Adipose tissue (tissue), 3 donors: ENCODE results near the gene KLK7. TPM values are rescaled to one million over a fixed set of nuclear protein-coding genes. Genes with fewer than 3 reads are reported as not detected.

ENCODE experiments used
- H3K27ac ChIP-seq: one replicate; pipeline ENCODE4 v1.5.1; 2013; ENCODE audit warnings: low read depth, low read length
- WGBS, 3 donors: extraction: QIAGEN DNeasy Blood & Tissue Kit; methylation state at CpG; one replicate each; pipeline ENCODE4 v1.1.7; 2013; 5-methylcytosine and 5-hydroxymethylcytosine counted together
- polyA plus RNA-seq, 3 donors: library from polyadenylated mRNA; stranded (reverse); fragments of 200-250 nt; gene quantifications; one replicate each; pipeline ENCODE4 v1.2.3, GENCODE V29; 2013
- donor health status: healthy with polysubstance abuse.
- donor health status: Bipolar disorder and iron deficiency.
- donor health status: healthy.

The KLK7 gene
- polyA plus RNA-seq: 1 to 10 TPM in 1 of 3 donors, under 1 TPM in 2; 0.03 to 1.3 (median 0.86) TPM

DNA sequence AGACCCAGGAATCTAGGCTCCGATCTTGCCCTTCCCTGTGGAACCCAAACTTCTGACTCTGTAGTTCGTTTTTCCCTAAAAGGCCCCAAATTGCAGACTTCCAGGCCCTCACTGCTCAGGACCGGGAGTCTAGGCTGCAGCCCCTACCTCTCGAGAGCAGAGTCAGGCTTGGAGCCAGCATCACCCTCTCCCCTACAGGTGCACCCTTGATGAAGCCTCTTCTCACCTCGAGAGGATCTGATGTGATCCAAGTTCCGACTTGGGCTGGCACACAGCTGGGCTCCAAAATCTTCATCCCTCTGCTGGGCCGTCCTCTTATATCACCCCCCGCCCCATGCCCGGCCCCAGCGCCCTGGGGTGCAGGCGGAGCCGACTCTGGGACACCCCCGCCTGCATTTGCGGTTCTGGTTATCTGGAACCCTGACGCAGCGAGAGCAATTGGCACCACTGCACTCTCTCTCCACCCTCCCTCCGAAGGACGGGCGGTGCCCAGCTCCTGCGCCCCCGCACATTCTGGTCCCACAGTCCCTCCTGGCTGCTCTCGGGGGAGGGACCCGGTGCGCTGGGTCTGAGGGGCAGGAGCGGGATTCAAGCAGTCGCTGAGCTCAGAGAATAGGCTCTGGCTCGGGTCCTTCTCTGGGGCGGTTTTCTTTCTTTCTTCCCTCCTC is at the start of gene KLK7:
Gene KLK7, minus strand, starts transcription at position 293 of the 668 bp plus-strand sequence. CDS start 1,518 bp downstream, outside the sequence.
- H3K27ac ChIP-seq: no peak within 1 kb of the TSS

DNA sequence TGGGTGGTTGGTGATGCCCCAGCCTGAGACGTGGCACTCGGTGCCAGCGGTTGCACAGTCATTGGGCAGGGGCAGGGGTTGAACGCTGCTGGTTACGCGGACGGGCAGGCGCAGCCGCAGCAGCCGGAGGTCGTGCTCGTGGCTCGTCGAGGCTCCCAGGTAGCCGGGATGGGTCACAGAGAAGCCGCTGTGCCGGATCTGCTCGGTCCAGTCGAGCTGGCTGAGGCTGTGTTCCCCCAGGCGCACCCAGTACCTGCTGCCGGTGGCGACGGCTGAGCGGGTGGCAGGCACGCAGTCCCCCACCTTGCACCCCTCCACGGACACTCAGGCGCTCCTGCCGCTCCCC is 48.1 kb upstream of the KLK7 start:
- 90 to 95% (median 91%) methylated on average over 19 to 28 of the region's 28 CpGs for WGBS, 3 donors
- H3K27ac ChIP-seq: no peak overlapping the region

More for the DNA sequence above, at the start of gene KLK7:
- 9 to 23% (median 17%) methylated on average over 26 to 28 of the region's 28 CpGs for WGBS, 3 donors

DNA sequence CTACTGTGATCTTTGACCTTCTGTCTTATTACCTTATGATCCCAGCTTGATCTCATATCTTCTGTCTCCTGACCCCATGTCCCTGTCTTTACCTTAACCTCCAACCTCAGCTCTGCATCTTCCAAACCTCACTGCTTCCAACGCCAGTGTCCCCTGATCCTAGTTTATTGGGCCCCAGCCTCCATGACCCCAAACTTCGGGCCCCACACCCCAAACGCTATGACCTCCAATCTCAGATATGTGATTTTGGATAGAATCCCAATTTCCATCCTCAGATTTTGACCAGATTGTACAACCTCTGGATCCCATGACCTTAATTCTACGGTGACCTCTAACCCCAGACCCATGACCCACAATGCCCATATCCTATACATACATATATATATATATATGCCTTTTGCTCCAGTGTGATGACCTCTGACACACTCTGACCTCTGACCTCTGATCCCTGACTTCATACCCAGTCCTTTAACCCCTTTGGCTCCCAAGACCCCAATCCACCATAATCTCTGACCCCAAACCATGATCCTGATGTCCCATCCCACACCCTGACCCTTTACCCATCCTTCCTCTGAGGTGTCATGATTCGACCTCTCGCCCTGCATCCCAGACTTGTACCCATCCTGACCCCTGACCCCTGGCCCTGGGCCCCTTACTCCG is 47.6 kb upstream of the KLK7 start:
- 83 to 87% (median 86%) methylated on average over 7 of the region's 7 CpGs for WGBS, 3 donors
- H3K27ac ChIP-seq: no peak overlapping the region

DNA sequence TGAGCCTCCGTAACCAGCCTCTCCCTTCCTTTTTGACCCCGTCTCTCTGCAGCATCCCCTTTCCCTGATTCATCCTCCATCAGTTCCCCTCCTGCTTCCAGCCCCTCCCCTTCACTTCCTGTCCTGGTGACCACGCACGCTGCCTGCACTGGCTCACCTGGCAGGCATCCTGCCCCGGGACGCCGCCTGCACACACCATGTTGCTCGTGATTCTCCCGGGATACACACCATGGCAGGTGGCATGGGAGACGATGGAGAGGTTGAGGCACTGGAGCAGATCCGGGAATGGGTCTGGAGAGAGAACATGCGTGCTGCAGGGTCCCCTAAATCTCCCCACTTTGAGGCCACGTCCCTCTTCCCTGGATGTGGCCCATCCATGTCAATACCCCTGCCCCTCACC is 46.9 kb upstream of the KLK7 start:
- no peak overlapping the region for H3K27ac ChIP-seq
- WGBS, 3 donors: 66 to 87% (median 69%) methylated on average over 13 of the region's 13 CpGs

DNA sequence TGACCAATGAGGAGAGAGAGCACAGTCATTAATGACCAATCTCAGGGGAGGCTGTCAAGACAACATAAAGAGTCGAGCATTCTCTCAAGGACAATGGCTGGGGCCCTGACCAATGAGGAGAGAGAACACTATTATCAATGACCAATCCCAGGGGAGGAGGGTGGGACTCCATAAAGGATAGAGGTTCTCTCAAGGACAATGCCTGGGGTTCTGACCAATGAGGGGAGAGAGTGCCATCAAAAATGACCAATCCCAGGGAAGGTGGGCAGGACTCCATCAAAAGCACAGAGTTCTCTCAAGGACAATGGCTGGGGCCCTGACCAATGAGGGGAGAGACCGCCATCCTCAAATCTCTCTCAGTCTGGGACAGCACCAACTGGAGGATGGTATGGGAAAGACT is 46.0 kb upstream of the KLK7 start:
- 74 to 86% (median 78%) methylated on average over 2 of the region's 2 CpGs for WGBS, 3 donors
- H3K27ac ChIP-seq: no peak overlapping the region

DNA sequence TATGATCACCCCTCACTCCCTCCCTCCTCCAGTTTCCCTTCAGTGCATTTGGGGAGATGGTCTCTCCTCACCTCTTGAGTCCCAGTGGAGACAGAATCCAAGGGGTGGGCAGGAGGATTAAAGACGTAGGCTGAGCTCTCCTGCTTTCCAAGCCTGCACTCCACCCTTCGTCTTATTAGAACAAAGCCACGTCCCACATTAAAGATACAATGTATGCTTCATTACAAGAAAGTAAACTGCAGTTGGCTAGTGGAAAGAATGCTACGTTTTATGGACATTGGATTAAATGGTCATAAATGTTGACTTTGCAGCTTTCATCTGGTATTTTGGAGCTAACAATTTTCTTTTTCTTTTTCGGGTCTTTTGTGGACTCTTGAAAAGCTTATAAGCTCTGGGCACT is 44.2 kb upstream of the KLK7 start:
- no peak overlapping the region for H3K27ac ChIP-seq
- WGBS, 3 donors: 52 to 67% (median 61%) methylated on average over 5 of the region's 5 CpGs

DNA sequence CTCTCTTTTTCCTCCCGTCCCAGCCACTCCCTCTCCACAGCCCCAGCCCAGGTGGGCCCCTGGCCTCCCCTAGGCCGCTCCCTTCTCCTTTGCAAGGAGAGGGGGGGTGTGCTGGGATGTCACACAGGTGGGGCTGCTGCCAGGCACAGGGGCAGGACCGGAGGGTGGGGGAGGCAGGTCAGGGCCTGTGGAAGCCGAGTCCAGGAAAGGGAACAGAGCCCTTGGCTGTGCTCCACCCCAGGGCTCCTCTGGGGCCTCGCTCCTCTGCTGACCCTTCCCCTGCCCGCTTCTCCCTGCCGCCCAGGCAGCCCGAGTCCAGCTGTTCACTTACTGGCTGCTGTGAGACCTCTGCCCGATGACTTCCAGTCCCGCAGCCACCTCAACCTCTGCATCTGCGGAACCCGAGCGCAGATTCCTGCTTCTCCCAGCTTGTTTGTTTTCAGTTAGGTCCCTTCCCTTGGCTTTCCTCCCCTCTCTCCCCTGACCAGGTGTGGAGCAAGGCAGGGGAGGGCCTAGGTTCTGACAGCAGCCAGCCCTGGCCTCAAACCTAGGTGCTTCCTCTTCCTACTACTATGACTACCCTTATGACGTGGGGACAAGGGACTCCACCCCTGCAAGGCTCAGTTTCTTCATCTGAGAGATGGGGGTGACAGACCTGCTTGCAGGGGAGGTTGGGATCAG is 43.5 kb upstream of the KLK7 start:
- 25 to 41% (median 37%) methylated on average over 13 to 14 of the region's 14 CpGs for WGBS, 3 donors
- H3K27ac ChIP-seq: no peak overlapping the region

DNA sequence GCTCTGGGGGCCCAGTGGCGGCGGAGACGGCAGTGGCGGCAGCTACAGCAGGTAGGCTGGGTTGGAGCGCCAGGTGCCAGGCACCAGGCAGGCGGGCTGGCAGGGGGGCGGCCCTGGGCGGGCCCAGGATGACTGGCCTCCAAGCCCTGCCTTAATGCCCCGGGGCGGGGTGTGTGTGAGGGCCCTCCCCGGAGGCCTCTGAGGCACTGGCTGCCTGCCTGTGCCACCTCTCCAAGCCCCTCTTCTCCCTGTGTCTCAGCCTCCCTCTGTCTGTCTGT is 42.8 kb upstream of the KLK7 start, which contains the start of gene KLK11:
Gene KLK11, minus strand, starts transcription at position 63 of the 278 bp plus-strand sequence. CDS start 985 bp downstream, outside the sequence.
- H3K27ac ChIP-seq: no peak within 1 kb of the TSS
- WGBS, 3 donors: 68 to 74% (median 70%) methylated on average over 4 to 11 of the region's 11 CpGs

DNA sequence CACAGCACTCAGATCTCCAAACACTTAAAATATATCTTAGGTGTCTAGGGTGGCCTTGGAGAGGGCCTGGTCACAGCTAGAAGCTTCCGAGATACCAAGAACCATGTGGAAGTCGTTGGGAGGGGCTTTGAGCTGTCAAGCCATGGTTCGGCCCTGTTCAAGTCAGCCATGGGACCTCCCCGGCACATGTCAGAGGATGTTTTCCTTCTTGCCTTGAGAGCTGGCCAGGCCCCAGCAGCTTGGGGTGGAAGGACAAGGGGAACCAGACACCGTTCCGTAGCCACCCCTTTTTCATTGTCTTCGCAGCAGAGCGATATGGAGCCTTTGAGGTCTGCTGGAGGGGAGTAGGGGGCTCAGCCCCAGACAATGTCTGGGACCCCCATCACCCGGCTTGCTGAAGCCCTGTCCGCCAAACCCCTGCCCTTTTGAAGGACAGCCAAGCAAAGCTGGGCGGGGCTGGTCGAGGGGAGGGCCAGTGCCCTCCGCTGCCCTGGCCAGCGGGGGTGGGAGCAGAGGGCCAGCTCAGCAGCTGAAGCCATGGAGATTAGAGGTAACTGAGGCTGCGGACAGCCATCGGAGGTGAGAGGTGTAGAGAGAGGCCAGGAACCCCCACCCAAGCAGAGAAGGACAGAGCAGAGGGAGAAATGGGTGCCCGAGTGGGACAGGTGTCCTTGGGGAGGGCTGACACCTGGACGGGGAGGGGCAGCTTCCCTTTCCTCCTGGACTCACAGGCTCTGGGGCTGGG is 42.3 kb upstream of the KLK7 start:
- H3K27ac ChIP-seq: no peak overlapping the region

DNA sequence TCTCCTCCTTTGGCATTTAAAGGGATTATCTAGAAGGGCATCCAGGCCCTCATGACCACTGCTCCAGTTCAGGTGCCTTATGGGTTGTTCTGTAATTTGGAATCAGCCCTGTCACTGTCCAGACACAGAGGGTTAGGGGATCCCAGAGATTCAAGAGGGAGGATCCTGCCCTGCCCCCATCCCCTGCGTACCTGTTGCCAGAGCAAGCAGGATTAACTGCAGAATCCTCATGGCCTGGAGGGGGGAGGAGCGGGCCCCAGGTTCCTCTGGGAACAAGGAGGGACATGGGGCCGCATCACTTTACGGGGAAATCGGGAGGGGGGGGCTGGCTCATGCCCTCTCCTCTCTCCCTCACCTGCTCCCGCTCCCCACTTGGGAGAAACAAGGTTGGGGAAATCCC is 41.7 kb upstream of the KLK7 start:
- WGBS, 3 donors: 47 to 76% (median 74%) methylated on average over 6 of the region's 6 CpGs
- no peak overlapping the region for H3K27ac ChIP-seq

More for the DNA sequence above, 42.3 kb upstream of the KLK7 start:
- WGBS, 3 donors: 33 to 56% (median 42%) methylated on average over 18 of the region's 18 CpGs

DNA sequence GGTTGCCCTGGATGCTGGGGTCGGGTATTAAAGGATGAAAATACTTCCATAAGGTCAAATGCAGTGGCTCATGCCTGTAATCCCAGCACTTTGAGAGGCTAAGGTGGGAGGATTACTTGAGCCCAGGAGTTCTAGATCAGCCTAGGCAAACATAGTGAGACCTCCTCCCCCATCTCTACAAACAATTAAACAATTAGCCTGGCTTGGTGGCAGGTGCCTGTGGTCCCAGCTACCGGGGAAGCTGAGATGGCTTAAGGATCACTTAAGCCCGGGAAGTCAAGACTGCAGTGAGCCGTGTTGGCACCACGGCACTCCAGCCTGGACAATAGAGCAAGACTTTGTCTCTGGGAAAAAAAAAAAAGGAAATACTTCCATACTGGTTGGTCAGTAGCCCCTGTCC is 41.2 kb upstream of the KLK7 start:
- WGBS, 3 donors: 33 to 57% (median 36%) methylated on average over 3 to 5 of the region's 5 CpGs
- no peak overlapping the region for H3K27ac ChIP-seq

DNA sequence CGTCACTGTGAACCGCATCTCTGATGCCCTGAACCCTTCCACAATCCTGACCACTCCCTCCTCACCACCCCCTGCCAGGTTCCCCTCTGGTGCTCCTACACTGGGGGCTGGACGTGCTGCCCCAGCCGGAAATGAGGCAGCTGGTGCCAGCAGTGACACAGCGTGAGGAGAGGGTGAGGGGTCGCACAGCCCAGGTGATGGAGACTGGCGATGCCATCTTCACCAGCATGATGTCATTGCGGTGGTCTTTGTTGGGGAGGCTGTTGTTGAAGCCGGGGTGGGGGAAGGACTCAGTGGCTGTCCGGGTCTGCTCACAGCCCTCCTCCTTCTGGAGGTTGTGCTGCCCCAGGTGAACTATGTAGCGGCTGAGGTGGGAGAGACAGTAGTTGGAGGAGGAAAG is 40.2 kb upstream of the KLK7 start:
- no peak overlapping the region for H3K27ac ChIP-seq
- 66 to 86% (median 67%) methylated on average over 11 of the region's 11 CpGs for WGBS, 3 donors

DNA sequence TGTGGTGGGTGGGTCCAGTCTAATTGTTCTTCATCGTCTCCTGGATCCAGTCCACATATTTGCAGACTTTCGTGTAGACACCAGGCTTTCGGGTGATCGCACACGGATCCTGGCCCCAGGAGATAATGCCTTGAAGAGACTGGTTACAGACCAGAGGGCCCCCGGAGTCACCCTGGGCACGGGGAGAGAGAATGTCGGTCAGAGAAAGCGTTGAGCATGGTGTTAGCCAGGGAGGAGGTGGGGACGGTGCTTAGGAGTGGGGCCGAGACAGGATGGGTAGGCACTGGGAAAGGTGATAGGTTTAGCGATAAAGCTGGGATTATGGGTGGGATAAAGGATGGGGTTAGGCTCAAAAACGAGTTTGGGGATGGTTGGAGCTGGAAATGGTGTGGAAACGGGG is 38.8 kb upstream of the KLK7 start:
- H3K27ac ChIP-seq: no peak overlapping the region
- WGBS, 3 donors: 69 to 70% (median 69%) methylated on average over 14 of the region's 14 CpGs

DNA sequence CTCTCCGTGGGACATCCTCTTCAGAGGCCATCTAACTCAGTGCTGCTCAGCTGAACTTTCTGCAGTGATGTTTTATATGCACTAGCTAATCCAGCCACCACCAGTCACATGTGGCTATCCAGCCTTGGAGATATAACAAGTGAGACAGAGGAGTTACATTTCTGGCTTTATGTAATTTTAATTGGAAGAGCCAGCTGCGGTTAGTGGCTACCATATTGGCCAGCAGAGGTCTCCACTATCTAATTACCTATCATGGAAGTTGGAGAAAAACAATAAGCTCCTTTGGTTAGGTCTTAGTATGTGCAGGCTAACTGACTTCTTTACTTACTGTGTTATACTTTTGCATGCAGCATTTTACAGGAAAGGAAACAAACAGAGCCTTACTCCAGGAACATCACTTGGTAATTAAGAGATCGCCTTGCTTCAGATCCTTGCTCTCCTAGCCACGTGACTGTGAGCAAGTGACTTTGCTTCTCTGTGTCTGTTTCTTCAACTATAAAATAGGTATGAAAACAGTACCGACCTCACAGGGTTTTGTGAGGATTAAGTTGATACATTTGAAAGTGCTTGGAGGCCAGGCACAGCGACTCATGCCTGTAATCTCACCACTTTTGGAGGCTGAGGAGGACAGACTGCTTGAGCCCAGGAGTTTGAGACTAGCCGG is 37.4 kb upstream of the KLK7 start:
- 32 to 46% (median 38%) methylated on average over 7 of the region's 7 CpGs for WGBS, 3 donors

DNA sequence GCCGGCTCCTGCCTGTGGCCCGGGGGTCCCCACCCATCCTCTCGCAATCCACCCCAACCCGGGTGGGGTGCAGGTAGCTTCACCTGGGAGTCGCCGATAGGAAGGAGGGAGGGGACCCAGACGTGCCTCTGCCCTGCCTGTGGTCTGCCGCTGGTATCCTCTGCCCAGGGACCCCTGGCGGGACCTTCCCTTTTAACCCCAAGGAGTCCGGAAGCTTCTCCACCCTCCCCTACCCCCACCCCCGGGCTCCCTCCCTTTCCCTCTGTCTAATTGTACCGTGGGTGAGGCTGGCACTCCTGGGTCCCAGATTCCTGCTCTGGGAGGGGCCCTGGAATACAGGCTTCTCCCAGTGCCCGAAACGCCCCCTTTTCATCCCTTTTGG is 35.8 kb upstream of the KLK7 start, which contains the start of gene KLK10:
Gene KLK10, minus strand, starts transcription at position 166 of the 382 bp plus-strand sequence. CDS start 579 bp downstream, outside the sequence.
- H3K27ac ChIP-seq: no peak within 1 kb of the TSS
- 3 to 25% (median 4%) methylated on average over 14 of the region's 14 CpGs for WGBS, 3 donors

More for the DNA sequence above, 37.4 kb upstream of the KLK7 start:
- no peak overlapping the region for H3K27ac ChIP-seq

DNA sequence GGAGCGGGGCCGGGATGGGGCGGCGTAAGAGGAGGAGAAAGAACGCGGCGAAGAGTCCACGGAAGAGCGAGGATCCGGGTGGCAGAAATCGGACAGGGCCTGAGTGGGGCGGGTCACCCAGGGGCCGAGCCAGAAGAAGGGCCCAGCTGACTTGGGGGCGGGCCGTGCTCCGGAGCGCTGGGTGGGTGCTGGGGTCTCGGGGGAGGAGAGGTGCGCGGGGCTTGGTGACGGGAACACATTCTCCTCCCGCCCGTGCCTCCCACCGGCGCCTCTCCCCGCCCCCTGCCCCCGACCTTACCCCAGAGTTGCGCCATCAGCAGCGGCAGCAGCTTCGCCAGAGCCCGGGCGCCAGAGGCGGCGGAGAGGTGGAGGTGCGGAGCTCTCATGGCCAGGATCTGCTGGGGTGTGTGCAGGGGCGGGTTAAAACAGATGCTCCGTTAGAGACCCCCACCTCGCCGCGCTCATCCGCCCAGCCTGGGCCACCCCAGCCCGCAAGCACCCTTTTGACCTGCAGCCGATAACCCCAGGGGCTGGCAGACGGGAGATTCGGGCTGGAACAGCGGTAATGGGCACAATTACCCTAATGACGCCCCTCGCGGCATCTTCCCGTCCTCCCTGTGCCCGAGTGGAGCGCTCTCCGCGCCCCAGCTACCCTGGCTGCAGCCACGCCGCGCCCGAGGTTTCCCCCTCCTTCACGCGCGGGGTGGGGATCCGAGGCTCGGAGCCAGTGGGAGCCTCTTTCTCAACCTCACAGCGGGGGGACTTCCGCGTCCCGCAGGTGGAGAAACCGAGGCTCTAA is 35.2 kb upstream of the KLK7 start:
- WGBS, 3 donors: 2 to 4% (median 2%) methylated on average over 63 to 68 of the region's 68 CpGs
- H3K27ac ChIP-seq: no peak overlapping the region

DNA sequence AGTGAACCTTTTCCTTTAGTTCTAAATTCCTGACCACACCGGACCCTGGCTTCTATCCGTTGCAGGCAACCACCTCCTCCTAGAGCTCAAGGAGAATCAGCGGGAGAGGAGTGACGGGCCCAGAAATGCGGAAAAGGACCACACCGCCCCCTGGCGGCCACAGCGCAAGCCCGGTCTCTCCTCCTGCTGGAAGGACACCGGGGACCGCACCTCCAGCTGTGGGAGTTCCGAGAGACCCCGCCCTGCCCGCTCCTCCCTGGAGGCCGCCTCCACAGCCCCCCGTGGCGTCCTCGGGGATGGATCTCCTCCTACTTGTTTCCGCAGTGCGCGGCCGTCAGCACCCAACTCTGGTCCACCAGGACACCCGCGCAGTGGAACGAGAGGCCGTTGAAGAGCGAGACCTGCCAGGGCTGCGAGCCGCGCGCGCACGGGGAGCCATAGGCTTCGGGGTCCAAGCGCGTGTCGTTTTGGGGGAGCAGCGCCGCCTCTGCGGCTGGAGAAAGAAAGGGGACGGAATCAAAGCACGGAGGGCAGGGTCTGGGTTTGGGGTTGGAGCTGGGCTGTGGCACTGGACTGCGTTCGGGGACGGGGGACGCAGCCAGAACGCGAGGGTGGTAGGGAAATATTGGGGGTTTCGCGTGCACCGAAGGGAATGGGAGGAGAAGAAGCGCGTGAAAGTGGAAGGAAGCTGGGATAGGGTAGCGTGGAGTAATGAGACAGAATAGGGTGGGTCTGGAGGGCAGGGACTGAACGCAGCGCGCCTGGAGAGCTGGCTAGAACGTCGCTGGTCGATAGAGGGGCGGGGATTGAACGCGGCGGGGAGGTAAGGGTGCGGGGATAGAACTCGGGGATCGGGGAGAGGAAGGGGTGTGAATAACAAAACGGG is 33.3 kb upstream of the KLK7 start:
- H3K27ac ChIP-seq: no peak overlapping the region
- WGBS, 3 donors: 1% methylated on average over 68 of the region's 68 CpGs
